ENCODE data around the gene SND1.

The SND1 gene

DNA sequence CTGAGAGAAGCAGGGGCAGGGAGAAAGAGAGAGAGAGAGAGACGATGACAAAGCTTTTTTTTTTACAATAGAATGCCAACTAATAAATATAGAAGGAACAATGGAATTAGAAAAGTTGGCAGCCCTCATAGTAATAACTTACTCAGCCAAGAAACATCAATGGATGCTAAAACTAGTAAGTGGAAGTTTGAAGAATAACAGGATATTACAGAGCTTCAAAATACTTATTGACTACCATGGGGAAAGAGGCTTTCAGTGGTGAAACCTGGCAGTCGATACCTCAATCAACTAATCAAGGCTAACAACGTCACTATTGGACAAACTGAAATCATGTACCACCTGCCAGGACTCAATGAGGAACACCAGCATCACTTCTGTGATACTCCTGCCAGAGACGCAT is 479.7 kb downstream of the SND1 start:
- DNase-seq: no peak

DNA sequence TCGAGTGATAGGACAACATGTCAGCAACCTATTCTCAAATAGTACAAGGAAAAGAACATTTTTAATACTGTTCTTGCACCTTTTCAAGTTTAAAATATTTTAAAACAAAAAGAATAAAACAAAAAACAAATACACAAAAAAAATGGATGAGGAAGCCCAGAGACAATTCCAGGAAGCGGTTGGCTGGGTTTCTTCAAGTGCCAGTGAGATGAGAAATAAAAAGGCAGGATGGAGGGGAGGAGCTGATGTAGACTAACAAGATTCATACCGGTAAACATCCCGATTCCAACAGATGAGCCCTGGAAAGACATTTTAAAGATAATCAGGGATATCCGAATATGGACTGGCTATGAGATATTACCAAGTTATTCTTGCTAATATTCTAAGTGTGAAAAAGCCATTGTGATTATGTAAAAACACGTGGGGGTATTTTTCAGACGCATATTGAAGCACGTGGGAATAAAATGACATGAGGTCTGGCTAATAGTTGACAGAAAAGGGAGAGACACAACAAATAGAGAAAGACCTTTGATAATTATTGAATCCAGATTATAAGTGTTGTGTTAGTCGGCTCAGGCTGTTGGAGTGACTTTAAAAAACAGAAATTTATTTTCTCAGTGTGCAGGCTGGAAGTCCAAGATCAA is 480.6 kb downstream of the SND1 start:
- DNase-seq: no peak

DNA sequence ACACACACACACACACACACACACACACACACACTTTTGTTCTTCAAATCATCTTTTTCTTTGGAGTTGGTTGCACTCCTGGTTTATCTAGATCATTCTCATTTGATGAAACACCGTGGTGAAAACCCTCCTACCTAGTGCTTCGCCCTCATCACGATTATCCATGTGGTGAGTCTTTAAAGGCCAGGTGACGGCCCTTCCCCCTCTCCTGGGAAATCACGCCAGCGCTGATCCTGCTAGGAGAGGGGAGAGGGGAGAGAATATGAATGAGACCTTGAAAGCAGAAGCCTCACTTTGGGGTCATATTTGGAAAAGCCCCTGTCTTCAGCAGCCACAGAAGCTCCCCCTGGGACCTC is 483.1 kb downstream of the SND1 start:
- DNase-seq: peak; percentile 20

DNA sequence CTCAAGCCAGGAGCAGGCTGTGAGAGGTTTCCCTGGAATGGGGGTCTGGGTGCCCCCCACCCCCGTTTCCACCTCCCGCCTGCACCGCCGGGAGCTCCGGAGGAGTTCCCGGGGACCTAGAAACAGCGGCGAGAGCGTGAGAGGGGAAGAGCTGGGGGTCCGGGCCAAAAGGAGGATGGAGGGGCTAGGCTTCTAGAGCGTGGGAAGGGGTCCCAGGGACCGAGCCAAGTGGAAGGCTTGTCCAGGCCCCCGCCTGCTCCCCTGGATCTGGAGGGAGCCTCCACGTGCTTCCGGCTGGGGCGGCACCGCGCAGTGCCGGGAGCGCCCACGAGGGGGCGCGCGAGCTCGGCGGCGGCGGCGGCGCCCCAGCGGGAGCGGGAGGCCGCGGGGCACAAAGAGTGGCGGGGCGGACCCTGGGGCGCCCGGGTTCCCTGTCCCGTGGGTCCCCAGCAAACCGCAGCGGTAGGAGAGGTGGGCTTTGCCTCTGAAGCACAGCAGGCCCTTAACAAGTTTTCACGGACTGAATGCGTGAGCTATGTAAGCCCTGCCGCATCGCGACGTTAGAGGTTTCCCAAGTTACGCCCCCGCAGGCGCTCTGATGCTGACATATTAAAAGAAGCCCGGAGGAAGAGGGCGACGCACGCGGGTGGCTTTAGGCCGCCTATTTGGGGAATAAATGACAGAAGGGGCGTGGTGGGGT is 483.7 kb downstream of the SND1 start:
- peak; percentile 60 for DNase-seq

DNA sequence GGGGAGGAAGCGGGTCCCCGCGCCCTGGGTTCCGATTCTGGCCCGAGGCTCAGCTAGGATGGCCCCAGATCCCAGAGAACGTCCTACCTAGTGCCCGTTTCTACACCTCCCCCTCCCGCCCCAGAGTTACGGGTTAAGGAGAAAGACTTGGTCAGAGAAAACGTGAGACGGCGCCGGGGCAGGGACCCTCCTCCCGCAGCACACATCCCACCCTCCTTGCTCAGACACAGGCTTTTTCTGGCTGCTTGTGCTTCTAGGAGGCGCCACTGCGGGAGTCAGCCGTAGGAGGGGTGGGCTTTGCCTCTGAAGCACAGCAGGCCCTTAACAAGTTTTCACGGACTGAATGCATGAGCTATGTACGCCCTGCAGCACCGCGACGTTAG is 484.2 kb downstream of the SND1 start:
- DNase-seq: no peak

DNA sequence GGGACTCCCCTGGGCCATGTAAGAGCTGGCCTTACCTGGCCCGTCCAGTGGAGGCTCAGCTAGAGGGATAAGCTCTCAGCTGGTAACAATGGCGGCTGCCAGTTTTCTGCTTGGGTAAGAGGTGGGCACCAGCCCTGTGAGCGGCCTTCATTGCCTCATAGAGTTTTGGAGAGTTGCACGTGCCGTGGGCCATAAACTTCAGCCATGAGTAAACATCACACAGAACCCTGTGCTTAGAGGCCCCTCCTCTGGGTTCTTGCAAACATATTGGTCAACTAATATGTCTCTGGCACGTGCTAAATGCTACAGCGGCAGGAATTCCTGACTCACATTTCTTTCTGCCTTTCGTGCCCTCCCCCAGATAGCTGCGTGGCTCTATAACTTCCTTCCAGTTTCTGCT is 485.2 kb downstream of the SND1 start:
- DNase-seq: peak; percentile 33

DNA sequence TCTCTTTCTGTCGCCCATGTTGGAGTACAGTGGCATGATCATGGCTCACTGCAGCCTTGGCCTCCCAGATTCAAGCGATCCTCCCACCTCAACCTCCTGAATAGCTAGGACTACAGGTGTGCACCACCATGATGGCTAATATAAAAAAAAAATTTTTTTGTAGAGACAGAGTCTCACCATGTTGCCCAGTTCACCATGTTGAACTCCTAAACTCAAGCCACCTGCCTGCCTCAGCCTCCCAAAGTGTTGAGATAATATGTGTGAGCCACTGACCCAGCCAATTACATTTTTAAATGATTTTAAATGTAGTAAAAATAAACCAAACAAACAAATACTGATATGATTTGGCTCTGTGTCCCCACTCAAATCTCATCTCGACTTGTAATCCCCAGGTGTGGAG is 487.4 kb downstream of the SND1 start:
- no peak for DNase-seq

DNA sequence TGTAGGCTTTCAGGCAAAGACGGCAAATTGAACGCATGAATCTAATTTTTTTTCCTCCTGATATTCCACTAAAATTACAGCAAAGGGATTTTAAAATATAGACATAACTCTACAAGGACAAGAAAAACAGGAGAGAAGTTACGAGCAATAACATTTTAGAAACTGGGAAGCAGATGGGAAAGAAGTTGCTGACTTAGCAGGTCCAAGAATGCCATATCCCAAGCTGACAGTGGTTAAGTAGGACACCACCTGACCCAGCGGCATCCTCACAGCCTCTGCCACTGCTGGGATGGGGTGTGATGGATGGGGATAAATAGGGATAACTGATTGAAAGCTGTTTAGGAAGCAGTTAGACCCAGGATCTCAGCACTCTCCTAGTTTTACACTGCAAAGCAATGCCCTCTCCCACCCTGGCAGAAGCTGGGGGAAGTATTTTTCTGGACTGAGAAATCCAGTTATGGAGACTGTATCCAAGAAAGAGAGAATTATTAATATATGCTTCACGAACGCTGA is 489.7 kb downstream of the SND1 start:
- no peak for DNase-seq
